Left hindlimb (tissue), 1 donor: ENCODE measurements around the gene ASB1.

Experiments
- DNase-seq: peaks from one replicate; pipeline ENCODE4 v3.0.0-alpha.2; 2018

The ASB1 gene

DNA sequence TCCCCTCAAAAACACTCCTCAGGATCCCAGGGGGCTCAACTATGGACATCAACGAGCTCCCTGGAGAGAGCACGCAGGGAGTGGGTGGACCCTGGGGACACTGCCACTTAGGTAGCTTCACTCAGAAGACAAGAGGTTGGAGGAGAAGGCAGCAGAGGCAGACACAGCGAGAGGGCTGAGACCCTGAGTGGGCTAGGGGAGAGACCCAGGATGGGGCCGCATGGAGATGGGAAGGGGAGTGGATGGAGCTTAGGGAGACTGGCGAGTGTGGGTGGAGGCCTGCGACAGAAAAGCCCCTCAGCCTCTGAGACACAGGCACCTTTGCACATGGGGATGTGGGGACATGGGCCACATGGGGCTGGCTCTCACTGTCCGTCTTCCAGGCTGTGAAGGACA, 70.9 kb downstream of the ASB1 start:
- DNase-seq: no peak

DNA sequence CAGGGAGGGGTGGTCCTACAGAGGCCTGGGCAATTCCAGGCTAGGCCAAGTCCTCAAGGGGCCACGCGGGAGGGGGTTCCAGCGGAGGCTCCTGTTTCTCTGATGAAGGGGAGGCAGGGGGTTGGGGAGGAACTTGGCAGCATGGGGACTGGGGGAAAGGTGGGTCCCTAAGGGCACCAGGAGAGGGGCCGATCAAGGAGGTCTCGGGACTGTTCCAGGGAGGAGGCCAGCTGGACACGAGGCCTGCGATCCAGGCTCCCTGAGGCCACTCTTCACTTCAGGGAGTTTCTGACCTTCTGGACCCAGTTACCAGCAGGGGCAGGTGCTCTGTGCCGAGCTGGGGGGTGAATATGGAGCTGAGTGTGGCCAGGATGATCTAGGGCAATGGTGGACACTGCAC, 71.5 kb downstream of the ASB1 start:
- no peak for DNase-seq

DNA sequence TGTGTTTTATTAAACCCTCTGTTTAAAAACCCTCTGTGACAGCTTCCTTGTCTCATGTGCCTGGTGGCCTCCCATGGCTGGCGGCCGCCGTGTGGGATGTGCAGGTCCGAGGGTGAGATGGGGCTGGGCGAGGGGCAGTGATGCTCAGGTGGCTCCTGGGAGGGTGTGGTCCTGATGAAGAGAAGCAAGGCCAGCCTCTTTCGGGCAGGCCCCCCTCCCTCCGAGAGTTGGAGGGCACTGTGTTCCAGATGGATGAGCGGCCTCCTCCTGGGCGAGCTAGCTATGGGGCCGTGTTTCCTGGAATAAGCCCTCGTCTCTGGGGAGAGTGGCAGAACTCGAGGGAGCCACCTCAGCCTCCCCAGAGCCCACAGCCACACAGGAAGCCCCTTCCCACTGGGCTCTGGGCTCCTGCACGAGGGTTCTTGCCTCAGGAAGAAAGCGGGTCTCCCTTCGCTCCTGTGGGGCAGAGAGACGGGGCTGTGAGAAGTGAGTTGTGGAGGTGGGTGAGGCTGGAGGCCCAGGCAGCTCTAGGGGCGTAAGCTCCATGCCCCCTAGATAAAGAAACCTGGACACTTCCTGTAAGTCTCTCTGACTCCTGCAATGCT, 72.1 kb downstream of the ASB1 start:
- no peak for DNase-seq

- DNase-seq: no peak
These were observed 73.2 kb downstream of the ASB1 start for GRCh38 chr2:238499731-238500580.

GRCh38 chr2:238501311-238501710, 74.6 kb downstream of the ASB1 start:
- no peak for DNase-seq
